Measurements from ENCODE around the gene PDE2A.

DNA sequence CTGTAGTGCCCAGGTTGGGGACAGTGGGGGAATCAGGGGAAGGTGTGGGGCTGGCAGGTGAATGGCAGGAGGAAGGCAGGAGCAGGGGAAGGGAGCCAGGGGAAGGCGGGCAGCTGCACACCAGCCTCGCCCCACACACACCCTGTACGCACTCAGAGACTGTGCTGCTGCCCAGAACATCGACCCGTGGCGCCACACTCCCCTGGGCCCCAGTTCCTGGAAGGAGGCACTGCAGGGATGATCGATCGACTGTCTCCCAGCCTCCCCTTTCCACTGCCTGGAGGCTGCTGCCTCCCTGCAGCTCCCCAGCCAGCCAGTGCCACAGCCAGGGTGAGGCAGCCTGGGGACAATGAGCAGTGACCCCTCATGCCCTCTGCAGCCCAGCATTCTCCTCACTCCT, 19.2 kb downstream of the PDE2A start:
- TF ChIP-seq CTCF (IDR thresholded peaks at IDR 0.05; ENCODE audit: insufficient read depth, low read depth, low read length) = no peak
- no peak for TF ChIP-seq EZH2 (IDR thresholded peaks at IDR 0.05; ENCODE audit: insufficient read depth, low read length)

Data from astrocyte (in vitro differentiated cells and primary cell).